Measurements from ENCODE around the gene PPP1R18.
A peak's percentile ranks its signal among the peaks of the same experiment; 100 is the strongest.
"Not testable (repeated sequence)": the region's sequence is repeated elsewhere in the genome, so short reads cannot be mapped to it uniquely, and the experiment has no call there.

PPP1R18 gene

DNA sequence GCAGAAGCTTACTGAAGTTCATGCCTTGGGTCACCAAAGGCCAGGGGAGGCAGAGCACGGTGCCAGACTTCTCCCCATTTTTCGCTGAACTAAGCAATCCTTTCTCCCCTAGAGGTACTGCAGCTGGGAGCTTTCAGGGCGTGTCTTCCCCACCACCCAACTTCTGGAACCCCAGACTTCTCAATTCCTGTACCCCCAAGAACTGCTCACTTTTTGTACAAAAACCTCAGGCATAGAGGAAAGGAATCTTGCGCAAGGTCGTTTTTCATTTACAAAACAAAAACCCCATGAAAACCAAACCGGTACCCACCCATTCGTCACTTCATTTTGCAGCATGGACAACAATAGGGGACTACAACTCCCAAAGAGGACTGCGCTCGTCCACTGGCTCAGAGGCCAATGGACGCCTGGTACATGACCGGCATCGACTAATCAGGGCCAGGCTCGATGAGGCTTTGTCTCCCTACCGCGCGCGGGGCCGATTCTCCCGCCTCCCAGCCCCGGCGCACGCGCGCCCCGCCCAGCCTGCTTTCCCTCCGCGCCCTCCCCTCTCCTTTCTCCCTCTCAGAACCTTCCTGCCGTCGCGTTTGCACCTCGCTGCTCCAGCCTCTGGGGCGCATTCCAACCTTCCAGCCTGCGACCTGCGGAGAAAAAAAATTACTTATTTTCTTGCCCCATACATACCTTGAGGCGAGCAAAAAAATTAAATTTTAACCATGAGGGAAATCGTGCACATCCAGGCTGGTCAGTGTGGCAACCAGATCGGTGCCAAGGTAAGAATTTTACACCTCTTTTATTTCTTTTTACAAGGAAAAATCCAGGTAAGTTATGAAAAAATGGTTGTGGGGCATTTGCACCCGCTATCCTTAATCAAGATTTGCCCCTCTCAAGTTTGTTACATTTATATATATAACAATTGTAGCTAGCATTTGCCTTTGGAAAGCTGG is 33.6 kb upstream of the PPP1R18 start, which contains the start of gene TUBB:
Gene TUBB (plus strand): TSS at position 562 of the 947 bp plus-strand sequence. CDS start 155 bp downstream, at position 717.
- peak; percentile 99 for DNase-seq (ENCODE audit: low spot score)

DNA sequence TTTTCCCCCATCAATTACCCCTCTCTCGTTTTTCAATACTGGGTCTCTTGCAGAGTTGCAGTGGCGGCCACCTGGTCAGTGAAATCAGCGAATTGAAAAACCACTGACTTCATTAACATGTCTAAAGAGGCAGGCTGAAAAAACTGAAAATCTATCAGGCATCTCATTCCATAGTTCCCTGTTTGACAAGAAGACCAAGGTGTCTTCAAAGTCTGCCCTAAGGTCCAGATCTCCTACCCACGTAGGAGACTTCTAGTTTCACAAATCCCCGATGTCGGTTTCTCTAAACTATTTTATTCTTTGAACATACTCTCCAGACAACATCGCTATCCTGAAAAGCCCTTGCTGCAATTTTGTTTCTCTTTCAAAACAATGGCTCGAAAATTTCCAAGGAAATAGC is 32.9 kb upstream of the PPP1R18 start:
- no peak for DNase-seq (ENCODE audit: low spot score)

DNA sequence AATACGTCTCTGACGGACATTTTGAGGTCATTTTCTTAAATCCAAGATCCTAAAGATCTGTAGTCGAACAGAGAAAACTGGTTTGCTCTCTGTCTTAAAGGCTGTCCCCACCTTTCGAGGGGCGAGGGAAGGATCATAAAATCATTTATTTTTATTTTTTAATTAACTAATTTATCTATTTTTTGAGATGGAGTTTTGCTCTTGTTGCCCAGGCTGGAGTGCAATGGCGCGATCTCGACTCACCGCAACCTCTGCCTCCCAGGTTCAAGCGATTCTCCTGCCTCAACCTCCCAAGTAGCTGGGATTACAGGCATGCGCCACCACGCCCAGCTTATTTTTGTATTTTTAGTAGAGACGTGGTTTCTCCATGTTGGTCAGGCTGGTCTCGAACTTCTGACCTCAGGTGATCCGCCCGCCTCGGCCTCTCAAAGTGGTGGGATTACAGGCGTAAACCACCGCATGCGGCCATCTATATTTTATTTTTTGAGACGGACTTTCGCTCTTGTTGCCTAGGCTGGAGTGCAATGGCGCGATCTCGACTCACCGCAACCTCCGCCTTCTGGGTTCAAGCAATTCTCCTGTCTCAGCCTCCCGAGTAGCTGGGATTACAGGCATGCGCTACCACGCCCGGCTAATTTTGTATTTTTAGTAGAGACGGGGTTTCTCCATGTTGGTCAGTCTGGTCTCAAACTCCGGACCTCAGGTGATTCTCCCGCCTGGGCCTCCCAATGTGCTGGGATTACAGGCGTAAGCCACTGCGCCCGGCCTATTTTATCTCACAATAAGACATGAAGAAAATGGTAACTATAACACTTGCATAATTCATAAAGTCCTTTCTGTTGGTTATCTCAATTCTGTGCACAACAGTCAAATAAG is 31.6 kb upstream of the PPP1R18 start:
- not testable (repeated sequence) for DNase-seq (ENCODE audit: low spot score)

DNA sequence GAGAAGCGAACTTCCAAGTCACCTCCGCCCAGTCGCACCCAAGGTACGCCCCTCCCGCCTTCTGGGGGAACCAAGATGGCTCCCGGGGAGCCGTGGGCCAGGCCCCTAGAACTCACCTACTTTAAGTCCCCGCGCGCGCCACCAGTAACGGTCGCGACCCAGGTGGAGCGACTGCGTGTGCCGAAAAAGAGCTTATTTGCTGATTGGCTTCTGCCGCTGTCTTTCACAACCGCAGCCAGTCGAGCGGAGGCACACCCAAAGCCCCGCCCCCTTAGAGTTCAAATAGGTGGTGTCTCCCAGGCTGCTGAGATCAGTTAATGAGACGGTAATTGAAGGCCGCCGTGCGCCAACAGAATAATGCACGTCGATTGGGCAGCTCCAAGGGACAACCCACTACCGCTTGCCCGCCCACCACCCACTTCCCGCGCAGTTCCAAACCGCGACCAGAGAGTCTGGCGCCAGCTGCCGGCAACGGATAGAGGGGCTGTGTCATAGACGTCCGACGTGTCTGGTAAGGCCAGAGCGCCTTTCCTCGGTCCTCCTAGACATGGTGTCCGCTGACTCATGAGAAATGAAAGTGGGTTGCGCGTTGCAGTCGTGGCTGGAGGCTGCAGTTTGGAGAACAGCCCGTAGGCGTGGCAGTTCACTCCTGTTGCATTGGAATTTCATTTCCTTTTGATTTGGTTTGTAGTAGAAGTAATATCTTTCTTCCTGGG is 30.8 kb upstream of the PPP1R18 start, which contains the start of gene MDC1:
Gene MDC1 (minus strand): TSS at position 153 of the 716 bp plus-strand sequence. CDS start 2,106 bp downstream, outside the sequence.
- peak; percentile 100 for DNase-seq (ENCODE audit: low spot score)

DNA sequence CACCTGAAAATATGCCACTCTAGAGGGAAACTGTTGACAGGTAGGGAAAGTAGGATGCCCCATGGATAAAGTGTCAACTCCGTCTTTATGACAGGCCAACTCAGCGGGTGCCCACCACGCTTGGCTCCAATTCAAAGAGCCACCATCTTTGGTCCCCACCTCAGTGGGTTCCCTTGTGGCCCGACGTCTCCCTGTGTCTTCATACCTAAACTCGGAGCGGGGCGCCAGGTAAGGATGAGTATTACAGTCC is 30.4 kb upstream of the PPP1R18 start:
- no peak for DNase-seq (ENCODE audit: low spot score)

DNA sequence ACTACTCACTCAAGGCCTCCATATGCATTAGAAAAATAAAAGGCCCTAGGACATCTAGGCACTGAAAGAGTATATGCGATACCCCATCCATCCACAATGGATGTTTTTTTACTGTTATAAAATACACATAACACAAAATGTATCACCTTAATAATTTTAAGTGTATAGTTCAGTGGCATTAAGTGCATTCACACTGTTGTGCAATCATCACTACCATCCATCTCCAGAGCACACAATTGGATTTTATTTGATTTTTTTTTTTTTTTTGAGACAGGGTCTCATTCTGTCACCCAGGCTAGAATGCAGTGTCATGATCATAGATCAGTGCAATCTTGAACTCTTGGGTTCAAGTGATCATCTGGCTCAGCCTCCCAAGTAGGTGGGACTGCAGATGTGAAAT is 27.8 kb upstream of the PPP1R18 start:
- no peak for DNase-seq (ENCODE audit: low spot score)

DNA sequence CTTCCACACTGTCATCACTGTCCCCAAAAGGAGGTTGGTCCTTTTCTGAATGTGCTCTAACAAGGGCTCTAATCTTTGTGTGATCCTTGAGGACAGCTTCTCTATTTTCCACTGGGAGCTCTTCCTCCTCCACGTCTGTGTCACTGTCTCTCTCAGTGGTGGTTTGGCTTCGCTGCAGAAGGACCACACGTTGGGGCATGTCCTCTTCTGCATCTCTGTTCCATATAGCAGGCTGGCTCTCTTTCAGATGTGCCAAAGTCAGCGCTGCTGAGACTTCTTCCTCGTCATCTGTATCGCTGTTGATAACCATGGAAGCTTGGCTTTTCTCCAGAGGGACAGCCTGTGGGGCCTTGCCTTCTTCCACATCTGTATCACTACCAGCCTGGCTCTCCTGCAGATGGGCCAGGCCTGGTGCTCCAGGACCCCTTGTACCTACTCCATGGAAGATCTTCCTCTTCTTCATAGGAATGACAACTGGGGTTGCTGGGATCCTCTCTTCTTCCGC is 26.0 kb upstream of the PPP1R18 start:
- DNase-seq (ENCODE audit: low spot score): no peak

DNA sequence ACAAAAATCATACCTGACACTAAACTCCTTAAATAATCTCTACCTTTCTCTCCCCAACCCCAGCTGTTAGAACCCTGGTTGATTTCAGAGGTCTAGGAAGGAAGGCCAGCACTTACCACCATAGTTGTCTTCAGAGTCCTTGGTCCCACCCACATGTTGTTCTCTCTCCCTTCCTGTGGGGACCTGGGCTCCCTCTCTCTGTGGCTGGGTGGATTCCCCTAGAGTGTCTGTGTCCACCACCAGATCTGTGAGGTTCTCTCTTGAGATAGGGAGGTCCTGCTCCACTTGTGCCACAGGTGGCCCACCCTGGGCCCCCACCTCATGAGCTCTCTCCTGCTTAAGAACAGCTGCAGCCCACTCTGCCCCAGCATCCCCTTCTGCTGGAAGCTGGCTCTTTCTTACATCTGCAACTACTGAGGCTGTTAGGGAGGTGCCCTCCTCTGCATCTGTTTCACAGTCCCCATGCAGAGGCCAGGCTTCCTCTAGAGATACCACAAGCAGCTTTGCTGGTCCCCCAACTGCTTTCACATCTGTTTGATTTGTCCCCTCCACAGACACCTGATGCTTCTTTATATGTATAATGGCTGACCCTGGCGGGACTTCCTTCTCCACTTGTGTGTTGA is 25.4 kb upstream of the PPP1R18 start:
- no peak for DNase-seq (ENCODE audit: low spot score)

DNA sequence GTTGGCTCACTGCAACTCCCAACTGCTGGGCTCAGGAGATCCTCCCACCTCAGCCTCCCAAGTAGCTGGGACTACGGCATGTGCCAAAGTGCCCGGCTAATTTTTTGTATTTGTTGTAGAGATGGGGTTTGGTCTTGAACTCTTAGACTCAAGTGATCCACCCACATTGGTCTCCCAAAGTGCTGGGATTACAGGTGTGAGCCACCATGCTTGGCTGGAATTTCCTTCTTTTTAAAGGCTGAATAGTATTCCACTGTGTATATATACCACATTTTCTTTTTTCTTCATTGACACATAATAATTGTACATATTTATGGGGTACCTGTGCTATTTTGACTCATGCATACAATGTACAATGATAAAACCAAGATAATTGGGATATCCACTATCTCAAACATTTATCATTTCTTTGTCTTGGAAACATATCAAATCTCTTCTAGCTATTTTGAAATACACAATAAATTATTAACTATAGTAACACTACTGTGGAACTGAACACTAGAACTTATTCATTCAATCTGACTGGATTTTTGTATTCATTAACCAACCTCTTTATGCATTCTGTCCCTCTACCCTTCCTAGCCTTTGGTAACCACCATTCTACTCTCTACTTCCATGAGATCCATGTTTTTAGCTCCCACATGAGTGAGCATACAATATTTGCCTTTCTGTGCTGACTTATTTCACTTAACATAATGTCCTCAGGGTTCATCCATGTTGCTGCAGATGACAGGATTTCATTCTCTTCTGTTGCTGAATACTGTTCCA is 22.8 kb upstream of the PPP1R18 start:
- no peak for DNase-seq (ENCODE audit: low spot score)

DNA sequence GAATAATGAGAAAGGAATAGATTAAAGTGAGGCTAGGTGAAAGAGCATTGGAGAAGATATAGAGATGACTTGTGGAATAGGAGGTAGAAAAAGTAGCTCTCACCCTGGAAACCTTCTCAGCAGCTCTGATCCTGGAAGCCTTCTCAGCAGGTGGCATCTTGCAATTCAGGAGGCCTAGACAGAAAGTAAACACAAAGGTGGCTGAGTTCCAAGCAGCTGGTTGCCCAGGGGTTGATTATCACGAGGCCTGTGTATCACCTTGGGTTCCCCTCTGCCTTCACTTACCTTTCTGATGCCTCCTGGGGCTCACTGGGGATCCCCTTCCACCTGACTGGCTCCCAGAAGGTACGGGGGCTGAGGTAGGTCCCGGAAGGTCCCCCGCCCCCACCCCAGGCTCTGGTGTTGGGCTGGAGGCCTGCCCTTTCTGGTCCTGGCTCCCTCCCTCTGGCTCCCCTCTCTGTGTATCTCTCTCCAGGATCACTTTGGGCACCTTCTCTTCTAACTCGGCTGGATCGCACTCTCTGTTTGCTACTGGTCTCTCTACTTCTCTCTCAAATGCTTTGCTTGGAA is 20.9 kb upstream of the PPP1R18 start:
- no peak for DNase-seq (ENCODE audit: low spot score)

DNA sequence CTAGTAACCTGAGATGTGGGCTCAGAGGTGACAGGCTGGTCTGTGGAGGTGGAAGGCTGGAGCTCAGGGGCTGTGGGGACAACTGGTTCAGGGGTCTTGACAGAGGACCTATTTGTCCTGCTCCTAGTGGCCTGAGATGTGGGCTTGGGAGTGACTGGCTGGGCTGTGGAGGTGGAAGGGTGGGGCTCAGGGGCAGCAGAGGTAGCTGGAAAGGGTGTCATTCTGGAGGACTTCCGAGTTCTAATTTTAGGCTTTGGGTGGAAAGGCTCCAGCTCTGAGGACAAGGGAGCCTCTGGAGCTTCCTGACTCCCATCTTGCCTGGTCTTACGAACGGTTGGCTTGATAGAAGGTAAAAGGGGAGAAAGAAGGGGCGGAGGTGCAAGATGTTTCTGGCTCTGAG is 19.2 kb upstream of the PPP1R18 start:
- DNase-seq (ENCODE audit: low spot score): no peak

DNA sequence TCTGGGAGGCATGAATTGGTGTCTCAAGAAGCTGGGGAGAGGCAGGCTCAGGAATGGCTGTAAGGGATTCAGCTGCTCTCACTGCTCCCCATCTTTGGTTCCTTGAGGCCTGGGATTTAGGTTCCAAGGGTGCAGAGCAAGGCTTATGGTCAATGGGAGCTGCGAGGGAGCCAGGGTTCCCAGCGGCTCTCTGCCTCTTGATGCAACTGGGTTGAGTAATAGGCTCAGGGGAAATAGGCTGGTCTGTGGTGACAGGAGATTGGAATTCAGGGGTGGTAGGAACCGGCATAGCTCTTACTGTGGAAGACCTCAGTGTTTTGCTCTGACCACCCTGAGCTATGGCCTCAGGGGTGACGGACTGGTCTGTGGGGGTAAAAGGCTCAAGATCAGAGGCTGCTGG is 17.4 kb upstream of the PPP1R18 start:
- DNase-seq (ENCODE audit: low spot score): no peak

DNA sequence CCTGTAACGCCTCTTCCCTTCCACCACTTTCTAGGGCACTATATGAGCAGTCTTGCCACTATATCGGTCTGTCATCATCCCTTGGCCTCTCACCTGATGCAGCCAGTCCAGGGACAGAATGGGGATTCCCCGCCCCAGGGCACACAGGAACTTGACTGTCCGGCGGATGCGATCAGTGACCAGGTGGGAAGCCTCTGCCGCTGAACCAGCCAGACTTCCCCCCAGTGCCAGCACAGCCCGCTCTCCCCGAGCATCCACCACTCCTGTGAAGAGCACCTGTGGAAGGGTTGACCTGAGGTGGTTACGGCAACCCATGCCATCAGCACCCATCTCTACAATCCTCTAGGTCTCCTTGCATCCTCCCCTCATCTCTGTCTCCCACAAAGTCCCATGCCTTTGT is 16.6 kb upstream of the PPP1R18 start:
- no peak for DNase-seq (ENCODE audit: low spot score)

DNA sequence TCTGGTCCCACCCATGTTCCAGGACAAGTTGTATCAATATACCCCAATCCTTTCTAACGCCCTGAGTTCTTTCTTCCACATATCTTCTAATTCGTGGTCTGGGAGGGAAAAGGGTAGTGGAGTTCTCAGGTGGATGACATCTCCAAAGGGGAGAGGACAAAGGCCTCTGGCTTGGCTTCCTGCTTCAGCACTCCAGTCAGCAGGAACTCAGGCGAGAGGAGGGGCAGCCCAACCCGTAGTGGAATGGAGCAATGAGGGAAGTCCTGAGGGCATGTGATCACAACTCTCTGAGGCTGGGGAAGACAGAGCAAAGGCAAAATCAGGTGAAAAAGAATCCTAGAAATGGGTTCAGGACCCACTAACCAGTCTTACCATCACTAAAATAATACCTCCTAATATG is 13.9 kb upstream of the PPP1R18 start:
- peak; percentile 42 for DNase-seq (ENCODE audit: low spot score)

DNA sequence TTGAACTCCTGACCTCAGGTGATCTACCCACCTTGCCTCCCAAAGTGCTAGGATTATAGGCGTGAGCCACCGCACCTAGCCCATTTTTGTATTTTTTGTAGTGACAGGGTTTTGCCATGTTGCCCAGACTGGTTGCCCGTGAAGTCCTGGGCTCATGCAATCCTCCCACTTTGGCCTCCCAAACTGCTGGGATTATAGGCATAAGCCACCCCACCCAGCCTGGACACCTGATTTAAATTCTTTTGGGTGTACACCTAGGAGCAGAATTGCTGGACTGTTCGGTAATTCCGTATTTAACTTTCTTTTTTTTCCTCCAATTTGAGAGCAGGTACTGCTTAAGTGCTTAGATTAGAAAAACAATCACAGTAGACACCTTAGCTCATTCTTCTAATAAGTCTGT is 10.0 kb upstream of the PPP1R18 start:
- DNase-seq (ENCODE audit: low spot score): no peak

DNA sequence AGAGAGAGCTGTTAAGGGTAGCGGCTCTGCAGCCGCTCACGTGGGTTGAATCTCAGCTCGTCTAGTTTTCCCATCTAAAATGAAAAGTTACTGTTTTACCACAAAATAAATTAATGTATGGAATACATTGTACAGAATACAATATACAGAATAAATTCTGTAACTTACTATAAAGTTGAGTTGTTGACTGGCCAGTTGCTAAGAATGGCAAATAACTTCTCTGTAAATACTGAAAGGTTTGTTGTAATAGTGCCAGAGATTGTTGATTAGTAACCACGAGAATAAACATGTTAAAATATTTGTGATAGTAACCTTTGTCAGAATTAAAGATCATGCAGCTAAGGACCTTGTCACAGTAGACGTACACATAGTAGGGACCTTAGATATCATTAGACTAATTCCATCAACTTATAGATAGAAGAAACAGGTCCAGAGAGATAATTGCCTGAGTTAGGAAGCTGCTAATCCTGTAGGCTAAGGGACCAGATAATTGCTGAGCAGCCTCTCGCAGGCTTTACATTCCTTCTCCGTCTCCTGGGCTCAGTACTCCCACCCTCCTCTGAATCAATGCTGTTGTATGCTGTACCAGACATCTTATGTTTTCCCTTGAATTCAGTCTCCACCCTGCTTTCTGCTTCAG is 4.9 kb upstream of the PPP1R18 start:
- DNase-seq (ENCODE audit: low spot score): no peak

DNA sequence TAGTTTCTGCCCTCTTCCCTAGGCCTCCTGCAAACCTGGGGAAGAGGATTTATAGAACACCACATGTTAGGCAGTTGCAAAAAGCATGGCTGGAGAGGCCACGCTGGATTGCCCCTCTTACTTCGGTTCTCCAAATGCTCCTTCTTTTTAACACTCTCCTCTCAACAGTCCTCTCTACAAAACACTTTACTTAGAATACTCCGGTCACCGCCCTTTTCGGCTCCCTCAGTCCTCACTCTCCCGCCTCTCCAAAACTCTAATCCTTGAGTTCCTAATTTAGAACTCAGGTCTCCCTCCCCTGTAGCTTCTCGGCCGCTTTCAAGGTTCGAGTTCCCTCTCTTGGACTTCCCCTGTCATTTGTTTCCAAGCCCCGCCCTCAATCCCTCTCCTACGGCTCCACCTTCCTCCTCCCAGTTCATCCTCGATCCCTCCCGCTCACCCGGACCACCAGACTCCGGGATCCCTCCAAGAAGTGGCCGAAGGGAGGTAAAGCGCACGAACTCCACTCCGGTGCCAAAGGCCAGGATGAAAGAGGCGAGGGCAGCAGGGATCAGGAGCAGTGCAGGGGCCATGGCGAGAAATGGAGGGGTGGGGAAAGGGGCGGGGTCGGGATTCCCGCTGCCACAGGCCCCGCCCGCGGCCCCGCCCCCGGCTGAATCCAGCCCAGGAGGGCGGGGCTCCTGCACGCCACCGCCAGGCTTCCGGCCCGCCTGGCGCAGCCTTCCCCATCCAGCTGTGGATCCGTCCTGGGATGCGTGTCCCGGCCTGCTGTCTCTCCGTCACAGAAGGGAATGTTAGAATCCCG is 4.2 kb upstream of the PPP1R18 start, which contains the start of gene NRM:
Gene NRM (minus strand): TSS at position 582 of the 805 bp plus-strand sequence. CDS start 10 bp downstream, at position 572.
- DNase-seq (ENCODE audit: low spot score): peak; percentile 86

DNA sequence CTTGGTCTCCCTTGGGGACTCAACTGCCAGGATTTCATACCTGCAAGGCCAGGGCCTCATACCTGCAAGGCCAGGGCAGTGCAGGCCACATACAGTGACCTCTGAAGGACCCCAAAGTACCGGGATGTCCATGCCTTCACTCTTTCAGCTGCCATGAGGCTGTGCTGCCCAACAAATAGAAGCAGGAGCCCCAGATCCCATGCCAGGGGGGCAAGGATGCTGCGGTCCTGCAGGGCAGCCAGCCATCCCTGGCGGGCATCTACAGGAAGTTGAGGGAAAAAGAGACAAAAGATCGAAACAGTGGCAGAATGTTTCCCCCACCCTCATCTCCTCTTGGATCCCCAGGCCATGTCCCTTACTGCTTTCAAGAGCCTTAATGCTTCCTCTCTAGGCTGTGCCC is 3.5 kb upstream of the PPP1R18 start:
- no peak for DNase-seq (ENCODE audit: low spot score)

Data from Ammon's horn (tissue), 1 donor.